Ecto neural progenitor cell (in vitro differentiated cells): ENCODE measurements around the gene LRRC73.
"Not testable (repeated sequence)": the region's sequence is repeated elsewhere in the genome, so short reads cannot be mapped to it uniquely, and the experiment has no call there.

ENCODE experiments used
- DNase-seq: peaks from one replicate; pipeline ENCODE4 v3.0.0-alpha.2; 2018; ENCODE audit warnings: low spot score

The LRRC73 gene

GRCh38 chr6:43509984-43510826 is at the start of gene LRRC73:
Gene LRRC73 (minus strand): TSS chr6:43510346. CDS start chr6:43509785, 561 bp downstream.
- peak; percentile 92 for DNase-seq

- DNase-seq = no peak
These were observed 49.2 kb upstream of the LRRC73 start for GRCh38 chr6:43559328-43559727.

- not testable (repeated sequence) for DNase-seq
These were observed 47.5 kb upstream of the LRRC73 start for GRCh38 chr6:43557620-43558019.

- DNase-seq = no peak
These were observed 37.1 kb upstream of the LRRC73 start for GRCh38 chr6:43547222-43547621.

- DNase-seq = no peak
These were observed 34.3 kb upstream of the LRRC73 start for GRCh38 chr6:43544461-43544860.

- DNase-seq = no peak
These were observed 31.8 kb upstream of the LRRC73 start for GRCh38 chr6:43541774-43542471.

- no peak for DNase-seq
These were observed 30.4 kb upstream of the LRRC73 start for GRCh38 chr6:43540507-43540906.

- not testable (repeated sequence) for DNase-seq
These were observed 29.3 kb upstream of the LRRC73 start for GRCh38 chr6:43539409-43539808.

- not testable (repeated sequence) for DNase-seq
These were observed 28.8 kb upstream of the LRRC73 start for GRCh38 chr6:43538986-43539385.

GRCh38 chr6:43532201-43532600 is 22.1 kb upstream of the LRRC73 start:
- no peak for DNase-seq

- DNase-seq = no peak
These were observed 14.4 kb upstream of the LRRC73 start for GRCh38 chr6:43524483-43524961.

GRCh38 chr6:43523284-43523683 is 13.1 kb upstream of the LRRC73 start:
- no peak for DNase-seq

- DNase-seq = no peak
These were observed 12.6 kb upstream of the LRRC73 start for GRCh38 chr6:43522547-43523261.

GRCh38 chr6:43521836-43522235 is 11.7 kb upstream of the LRRC73 start:
- no peak for DNase-seq

- DNase-seq = no peak
These were observed 10.0 kb upstream of the LRRC73 start for GRCh38 chr6:43520097-43520496.

GRCh38 chr6:43517505-43518357 is 7.6 kb upstream of the LRRC73 start:
- DNase-seq = no peak

- DNase-seq = peak; percentile 96
These were observed 6.8 kb upstream of the LRRC73 start, which contains the start of the genes POLR1C and YIPF3 for GRCh38 chr6:43516697-43517504. Gene POLR1C (plus strand): TSS chr6:43517089. CDS start chr6:43517110, 21 bp downstream. Gene YIPF3 (minus strand): TSS chr6:43516926. CDS start chr6:43516807, 119 bp downstream.

- no peak for DNase-seq
These were observed 6.2 kb upstream of the LRRC73 start for GRCh38 chr6:43516367-43516696.

- DNase-seq = no peak
These were observed 5.7 kb upstream of the LRRC73 start for GRCh38 chr6:43515808-43516207.

GRCh38 chr6:43511824-43512415 is 1.8 kb upstream of the LRRC73 start:
- DNase-seq = no peak
